ENCODE data around the gene HS1BP3. TPM values are rescaled to one million over a fixed set of nuclear protein-coding genes. Genes with fewer than 3 reads are reported as not detected.
A peak's percentile ranks its signal among the peaks of the same experiment; 100 is the strongest.

Gene HS1BP3
- total and polyA plus RNA-seq, 2 of the 13 experiments (the other 11 are each of a cell fraction or from before 2014, with no cell fraction given): 15.2 to 22.0 TPM

DNA sequence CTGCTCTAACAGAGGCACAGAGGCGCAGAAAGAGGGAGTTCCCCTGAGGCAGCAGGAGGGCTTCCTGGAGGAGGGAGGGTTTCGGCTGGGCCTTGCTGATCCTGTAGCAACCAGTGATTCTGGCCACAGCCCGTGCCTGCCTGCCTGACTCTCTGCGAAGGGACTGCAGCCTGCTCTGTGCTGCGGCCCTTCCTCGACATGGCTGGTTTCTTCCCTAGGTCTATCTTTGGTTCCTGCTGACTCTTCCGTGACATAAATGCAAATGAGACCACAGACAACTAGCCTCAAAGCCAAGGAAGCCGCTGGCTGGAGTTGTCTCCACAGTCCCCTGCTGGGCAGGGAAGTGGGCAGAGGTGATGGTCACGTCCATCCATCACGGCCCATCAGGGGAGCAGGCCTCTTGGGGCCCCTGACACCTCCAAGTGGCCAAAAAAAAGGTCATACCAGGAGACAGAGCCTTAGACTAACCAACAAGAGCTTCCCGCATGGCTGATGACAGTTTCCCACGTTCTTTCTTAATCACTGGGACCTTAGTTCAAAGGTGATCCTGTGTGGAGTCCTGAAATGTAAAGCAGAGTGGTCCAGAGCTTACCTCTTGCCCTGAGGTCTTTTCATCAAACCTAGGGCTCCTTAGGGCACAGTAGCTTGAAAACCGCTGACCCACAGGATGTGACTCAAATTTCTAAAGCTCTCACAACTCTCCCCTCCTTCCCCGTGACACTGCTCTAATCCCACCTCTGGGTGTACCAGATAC is 55.3 kb downstream of the HS1BP3 start (continued):
- TF ChIP-seq ARNT2 (CRISPR knock-in tag; IDR thresholded peaks at IDR 0.05; ENCODE audit: low read depth): no peak
- TF ChIP-seq CENPX (CRISPR knock-in tag; IDR thresholded peaks at IDR 0.05): no peak
- TF ChIP-seq SP1 (IDR thresholded peaks at IDR 0.05): no peak
- no peak for TF ChIP-seq SP1 (CRISPR knock-in tag; IDR thresholded peaks at IDR 0.05)
- TF ChIP-seq MAFK (conservative IDR thresholded peaks at IDR 0.05 in 1 of 2, IDR thresholded peaks at IDR 0.05 in 1 of 2; ENCODE audit: low read length in 2 of 2): no peak
- no peak for TF ChIP-seq ZNF75D (CRISPR knock-in tag; IDR thresholded peaks at IDR 0.05; ENCODE audit: borderline replicate concordance)
- peak; percentile 38; the same call in 1 of the 2 replicates for TF ChIP-seq KDM3A (CRISPR knock-in tag; IDR thresholded peaks at IDR 0.05; ENCODE audit: low read depth)
- TF ChIP-seq, protein P1, sequence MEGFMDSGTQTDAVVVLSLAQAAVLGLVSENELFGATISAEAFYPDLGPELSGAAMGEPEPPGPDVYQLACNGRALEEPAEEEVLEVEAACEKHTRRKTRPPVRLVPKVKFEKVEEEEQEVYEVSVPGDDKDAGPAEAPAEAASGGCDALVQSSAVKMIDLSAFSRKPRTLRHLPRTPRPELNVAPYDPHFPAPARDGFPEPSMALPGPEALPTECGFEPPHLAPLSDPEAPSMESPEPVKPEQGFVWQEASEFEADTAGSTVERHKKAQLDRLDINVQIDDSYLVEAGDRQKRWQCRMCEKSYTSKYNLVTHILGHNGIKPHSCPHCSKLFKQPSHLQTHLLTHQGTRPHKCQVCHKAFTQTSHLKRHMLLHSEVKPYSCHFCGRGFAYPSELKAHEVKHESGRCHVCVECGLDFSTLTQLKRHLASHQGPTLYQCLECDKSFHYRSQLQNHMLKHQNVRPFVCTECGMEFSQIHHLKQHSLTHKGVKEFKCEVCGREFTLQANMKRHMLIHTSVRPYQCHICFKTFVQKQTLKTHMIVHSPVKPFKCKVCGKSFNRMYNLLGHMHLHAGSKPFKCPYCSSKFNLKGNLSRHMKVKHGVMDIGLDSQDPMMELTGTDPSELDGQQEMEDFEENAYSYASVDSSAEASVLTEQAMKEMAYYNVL (CRISPR knock-in tag; IDR thresholded peaks at IDR 0.05; ENCODE audit: borderline replicate concordance): no peak
- TF ChIP-seq, protein P2, sequence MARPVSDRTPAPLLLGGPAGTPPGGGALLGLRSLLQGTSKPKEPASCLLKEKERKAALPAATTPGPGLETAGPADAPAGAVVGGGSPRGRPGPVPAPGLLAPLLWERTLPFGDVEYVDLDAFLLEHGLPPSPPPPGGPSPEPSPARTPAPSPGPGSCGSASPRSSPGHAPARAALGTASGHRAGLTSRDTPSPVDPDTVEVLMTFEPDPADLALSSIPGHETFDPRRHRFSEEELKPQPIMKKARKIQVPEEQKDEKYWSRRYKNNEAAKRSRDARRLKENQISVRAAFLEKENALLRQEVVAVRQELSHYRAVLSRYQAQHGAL (CRISPR knock-in tag; IDR thresholded peaks at IDR 0.05; ENCODE audit: not compliant biosample characterization): no peak
- TF ChIP-seq JDP2 (CRISPR knock-in tag; IDR thresholded peaks at IDR 0.05; ENCODE audit: borderline replicate concordance): no peak
- TF ChIP-seq HMG20A (CRISPR knock-in tag; IDR thresholded peaks at IDR 0.05; ENCODE audit: borderline replicate concordance): no peak
- TF ChIP-seq, protein P3, sequence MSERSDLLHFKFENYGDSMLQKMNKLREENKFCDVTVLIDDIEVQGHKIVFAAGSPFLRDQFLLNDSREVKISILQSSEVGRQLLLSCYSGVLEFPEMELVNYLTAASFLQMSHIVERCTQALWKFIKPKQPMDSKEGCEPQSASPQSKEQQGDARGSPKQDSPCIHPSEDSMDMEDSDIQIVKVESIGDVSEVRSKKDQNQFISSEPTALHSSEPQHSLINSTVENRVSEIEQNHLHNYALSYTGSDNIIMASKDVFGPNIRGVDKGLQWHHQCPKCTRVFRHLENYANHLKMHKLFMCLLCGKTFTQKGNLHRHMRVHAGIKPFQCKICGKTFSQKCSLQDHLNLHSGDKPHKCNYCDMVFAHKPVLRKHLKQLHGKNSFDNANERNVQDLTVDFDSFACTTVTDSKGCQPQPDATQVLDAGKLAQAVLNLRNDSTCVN (CRISPR knock-in tag; IDR thresholded peaks at IDR 0.05; ENCODE audit: borderline replicate concordance): 0 out of 2 replicates have a peak, but pooled peaks have one; percentile 20
- TF ChIP-seq, protein P4, sequence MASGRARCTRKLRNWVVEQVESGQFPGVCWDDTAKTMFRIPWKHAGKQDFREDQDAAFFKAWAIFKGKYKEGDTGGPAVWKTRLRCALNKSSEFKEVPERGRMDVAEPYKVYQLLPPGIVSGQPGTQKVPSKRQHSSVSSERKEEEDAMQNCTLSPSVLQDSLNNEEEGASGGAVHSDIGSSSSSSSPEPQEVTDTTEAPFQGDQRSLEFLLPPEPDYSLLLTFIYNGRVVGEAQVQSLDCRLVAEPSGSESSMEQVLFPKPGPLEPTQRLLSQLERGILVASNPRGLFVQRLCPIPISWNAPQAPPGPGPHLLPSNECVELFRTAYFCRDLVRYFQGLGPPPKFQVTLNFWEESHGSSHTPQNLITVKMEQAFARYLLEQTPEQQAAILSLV (CRISPR knock-in tag; IDR thresholded peaks at IDR 0.05; ENCODE audit: borderline replicate concordance): no peak
- TF ChIP-seq, protein P5, sequence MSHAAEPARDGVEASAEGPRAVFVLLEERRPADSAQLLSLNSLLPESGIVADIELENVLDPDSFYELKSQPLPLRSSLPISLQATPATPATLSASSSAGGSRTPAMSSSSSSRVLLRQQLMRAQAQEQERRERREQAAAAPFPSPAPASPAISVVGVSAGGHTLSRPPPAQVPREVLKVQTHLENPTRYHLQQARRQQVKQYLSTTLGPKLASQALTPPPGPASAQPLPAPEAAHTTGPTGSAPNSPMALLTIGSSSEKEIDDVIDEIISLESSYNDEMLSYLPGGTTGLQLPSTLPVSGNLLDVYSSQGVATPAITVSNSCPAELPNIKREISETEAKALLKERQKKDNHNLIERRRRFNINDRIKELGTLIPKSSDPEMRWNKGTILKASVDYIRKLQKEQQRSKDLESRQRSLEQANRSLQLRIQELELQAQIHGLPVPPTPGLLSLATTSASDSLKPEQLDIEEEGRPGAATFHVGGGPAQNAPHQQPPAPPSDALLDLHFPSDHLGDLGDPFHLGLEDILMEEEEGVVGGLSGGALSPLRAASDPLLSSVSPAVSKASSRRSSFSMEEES (CRISPR knock-in tag; IDR thresholded peaks at IDR 0.05): peak; percentile 8; the same call in 1 of the 2 replicates
- TF ChIP-seq ASH2L (IDR thresholded peaks at IDR 0.05; ENCODE audit: insufficient read length, low read depth, low read length): no peak
- TF ChIP-seq ZNF12 (CRISPR knock-in tag; IDR thresholded peaks at IDR 0.05): 0 out of 2 replicates have a peak, but pooled peaks have one; percentile 31
- peak; percentile 29; the same call in 1 of the 2 replicates for TF ChIP-seq SALL1 (CRISPR knock-in tag; IDR thresholded peaks at IDR 0.05)
- peak; percentile 75; the same call in 1 of the 2 replicates for TF ChIP-seq CEBPB (IDR thresholded peaks at IDR 0.05; ENCODE audit: borderline replicate concordance, low read depth, low read length)
- TF ChIP-seq PPARG (CRISPR knock-in tag; conservative IDR thresholded peaks at IDR 0.05): no peak
- TF ChIP-seq HNRNPK (IDR thresholded peaks at IDR 0.05; ENCODE audit: low read depth, low read length, poor library complexity, severe bottlenecking): no peak
- TF ChIP-seq, protein P6, sequence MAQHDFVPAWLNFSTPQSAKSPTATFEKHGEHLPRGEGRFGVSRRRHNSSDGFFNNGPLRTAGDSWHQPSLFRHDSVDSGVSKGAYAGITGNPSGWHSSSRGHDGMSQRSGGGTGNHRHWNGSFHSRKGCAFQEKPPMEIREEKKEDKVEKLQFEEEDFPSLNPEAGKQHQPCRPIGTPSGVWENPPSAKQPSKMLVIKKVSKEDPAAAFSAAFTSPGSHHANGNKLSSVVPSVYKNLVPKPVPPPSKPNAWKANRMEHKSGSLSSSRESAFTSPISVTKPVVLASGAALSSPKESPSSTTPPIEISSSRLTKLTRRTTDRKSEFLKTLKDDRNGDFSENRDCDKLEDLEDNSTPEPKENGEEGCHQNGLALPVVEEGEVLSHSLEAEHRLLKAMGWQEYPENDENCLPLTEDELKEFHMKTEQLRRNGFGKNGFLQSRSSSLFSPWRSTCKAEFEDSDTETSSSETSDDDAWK (CRISPR knock-in tag; IDR thresholded peaks at IDR 0.05): no peak

All from HepG2 (cell line).